Activated T-helper 2 cell treated with anti-CD3 and anti-CD28 coated beads, Interferon-gamma antibody, Interleukin-2, Interleukin-4, amounts not matched to agents 10 μg/mL and 5 μg/mL and 100 μg/mL, durations not matched to agents 14 hours and 24 hours and 36 hours (primary cell): Measurements from ENCODE around the gene OSR1. TPM values are rescaled to one million over a fixed set of nuclear protein-coding genes. Genes with fewer than 3 reads are reported as not detected.
"Not testable (repeated sequence)": the region's sequence is repeated elsewhere in the genome, so short reads cannot be mapped to it uniquely, and the experiment has no call there.

Experiments
- DNase-seq: peaks from one replicate; pipeline ENCODE4 v3.0.0; 2021; ENCODE audit warnings: low spot score
- H3K27ac Mint-ChIP-seq: one replicate; pipeline ENCODE4 v1.8.0; 2021; ENCODE audit warnings: mixed read lengths
- H3K27me3 Mint-ChIP-seq: one replicate; pipeline ENCODE4 v1.8.0; 2021; ENCODE audit warnings: low read depth, mixed read lengths
- H3K36me3 Mint-ChIP-seq: one replicate; pipeline ENCODE4 v1.8.0; 2021; ENCODE audit warnings: low read depth, mixed read lengths
- H3K4me1 Mint-ChIP-seq: one replicate; pipeline ENCODE4 v1.8.0; 2021; ENCODE audit warnings: low read depth, mixed read lengths
- H3K4me3 Mint-ChIP-seq: one replicate; pipeline ENCODE4 v1.8.0; 2021; ENCODE audit warnings: low read depth, mild to moderate bottlenecking, moderate library complexity, mixed read lengths
- H3K9me3 Mint-ChIP-seq: one replicate; pipeline ENCODE4 v1.8.0; 2021; ENCODE audit warnings: mixed read lengths
- intact Hi-C: fragments of 100-400 bp; cut with micrococcal nuclease; formaldehyde crosslinking; loops from one replicate; pipeline ENCODE4 v1.15.1; 2023
- total RNA-seq: library from RNA; stranded (reverse); gene quantifications from 2 replicates; pipeline ENCODE4 v1.2.3, GENCODE V29; 2022

The OSR1 gene
- total RNA-seq: not detected in 2 replicates

DNA sequence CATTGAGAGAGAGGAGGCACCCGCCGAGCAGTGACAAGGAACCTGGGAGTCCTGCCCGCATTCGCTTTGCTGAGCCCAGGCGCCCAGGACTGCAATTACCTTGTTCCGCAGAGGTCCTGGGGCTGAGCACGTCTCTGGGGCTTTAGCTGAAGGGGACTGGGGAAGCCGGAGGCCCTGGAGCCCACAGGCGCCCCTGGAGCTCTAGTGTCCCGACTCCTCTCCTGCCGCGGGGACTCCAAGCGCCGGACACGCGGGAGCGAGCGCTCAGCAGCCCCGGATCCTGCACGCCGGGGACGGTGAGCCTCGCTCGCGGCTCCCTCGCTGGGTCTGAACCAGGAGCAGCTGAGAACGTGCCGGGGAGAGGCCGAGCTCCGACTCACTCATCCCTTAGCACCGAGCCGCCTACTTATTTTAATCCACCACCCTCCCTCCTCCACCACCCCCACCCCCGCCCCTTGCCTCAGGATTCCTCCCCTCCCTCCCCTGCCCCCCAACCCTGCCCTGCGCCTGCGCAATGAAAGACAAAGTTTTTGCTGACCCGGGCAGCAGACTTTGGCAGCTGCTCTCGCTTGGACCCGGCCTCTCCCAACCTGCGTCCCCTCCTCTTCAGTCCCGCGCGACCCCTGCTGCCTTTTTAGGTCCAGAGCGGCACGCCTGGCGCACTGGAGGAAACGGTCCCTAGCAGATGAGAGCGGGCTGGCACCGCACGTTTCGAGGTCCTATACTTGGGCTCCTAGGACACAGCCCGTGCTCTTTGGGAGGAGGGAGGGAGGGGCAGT is at the start of gene OSR1:
OSR1 (minus strand) TSS at position 382 of the 779 bp plus-strand sequence. CDS start 4,818 bp downstream, outside the sequence.
- DNase-seq: no peak
- H3K27me3 Mint-ChIP-seq: peaks cover 90% of the 10 kb centered on the region
- no peak within 1 kb of the TSS for H3K27ac Mint-ChIP-seq
- no peak within 1 kb of the TSS for H3K4me3 Mint-ChIP-seq
- no peaks in the 10 kb centered on the region for H3K9me3 Mint-ChIP-seq
- intact Hi-C loops: loop anchor here (5.0 kb wide), 2 partner anchors 606 to 1821 kb away; no protein-coding TSS in a partner anchor
- H3K4me1 Mint-ChIP-seq: peaks cover 29% of the 10 kb centered on the region
- H3K36me3 Mint-ChIP-seq: peaks cover 2% of the 10 kb centered on the region

DNA sequence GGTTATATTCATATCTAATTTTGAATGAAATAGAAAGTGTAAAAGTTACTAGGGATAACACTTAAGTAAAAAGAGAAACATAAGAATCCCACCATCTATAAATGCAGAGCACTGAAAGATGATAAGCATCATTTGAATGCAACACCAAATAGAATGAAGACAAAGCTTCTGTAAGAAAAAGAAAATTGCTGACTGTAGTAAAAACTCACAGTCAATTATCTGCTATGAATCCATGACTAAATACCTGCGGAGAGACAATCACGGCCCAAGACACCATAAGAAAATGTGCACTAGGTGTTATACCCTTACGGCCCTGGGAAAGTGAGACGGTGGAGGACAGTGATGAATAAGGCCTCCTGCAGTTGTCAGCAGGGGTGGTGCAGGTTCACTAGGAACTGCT is 45.4 kb upstream of the OSR1 start:
- no peak overlapping the region for H3K4me3 Mint-ChIP-seq
- no peaks in the 10 kb centered on the region for H3K9me3 Mint-ChIP-seq
- H3K4me1 Mint-ChIP-seq: no peaks in the 10 kb centered on the region
- no peaks in the 10 kb centered on the region for H3K36me3 Mint-ChIP-seq
- intact Hi-C loops: no loop called here
- H3K27me3 Mint-ChIP-seq: no peaks in the 10 kb centered on the region
- no peak overlapping the region for H3K27ac Mint-ChIP-seq
- no peak for DNase-seq

DNA sequence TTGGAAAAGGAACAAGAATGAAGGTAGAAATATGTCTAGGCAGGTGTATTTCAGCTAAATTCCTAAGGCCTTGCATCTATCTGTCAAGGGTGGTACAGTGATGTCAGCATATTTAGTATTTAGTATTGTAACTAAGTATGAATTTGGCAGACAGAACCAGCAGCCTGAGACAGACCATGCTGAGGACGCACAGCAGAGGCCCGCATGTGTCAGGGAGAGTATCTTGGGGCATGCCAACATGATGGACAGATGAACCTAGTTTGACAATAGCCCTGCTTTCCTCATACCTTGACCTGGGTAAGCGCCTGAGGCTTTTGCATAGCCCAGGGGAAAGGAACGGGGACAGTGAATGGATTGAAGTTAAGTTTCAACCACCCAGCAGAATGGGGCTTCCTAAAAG is 33.8 kb upstream of the OSR1 start:
- no peak overlapping the region for H3K4me3 Mint-ChIP-seq
- H3K27ac Mint-ChIP-seq: no peak overlapping the region
- peaks cover 3% of the 10 kb centered on the region for H3K27me3 Mint-ChIP-seq

DNA sequence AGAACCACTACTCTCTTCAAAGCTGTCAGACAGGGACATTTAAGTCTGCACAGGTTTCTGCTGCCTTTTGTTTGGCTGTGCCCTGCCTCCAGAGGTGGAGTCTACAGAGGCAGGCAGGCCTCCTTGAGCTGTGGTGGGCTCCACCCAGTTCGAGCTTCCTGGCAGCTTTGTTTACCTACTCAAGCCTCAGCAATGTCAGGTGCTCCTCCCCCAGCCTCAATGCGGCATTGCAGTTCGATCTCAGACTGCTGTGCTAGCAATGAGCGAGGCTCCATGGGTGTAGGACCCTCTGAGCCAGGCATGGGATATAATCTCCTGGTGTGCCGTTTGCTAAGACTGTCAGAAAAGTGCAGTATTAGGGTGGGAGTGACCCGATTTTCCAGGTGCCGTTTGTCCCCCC is 31.0 kb upstream of the OSR1 start:
- H3K4me3 Mint-ChIP-seq, H3K4me1 Mint-ChIP-seq, H3K36me3 Mint-ChIP-seq, H3K27ac Mint-ChIP-seq, H3K27me3 Mint-ChIP-seq, DNase-seq, intact Hi-C loops, H3K9me3 Mint-ChIP-seq: not testable (repeated sequence)

More for the DNA sequence above, 33.8 kb upstream of the OSR1 start:
- intact Hi-C loops: no loop called here
- Mint-ChIP-seq H3K9me3 (no peaks in the 10 kb centered on the region), H3K36me3 (no peaks in the 10 kb centered on the region), H3K4me1 (no peaks in the 10 kb centered on the region)
- no peak for DNase-seq

DNA sequence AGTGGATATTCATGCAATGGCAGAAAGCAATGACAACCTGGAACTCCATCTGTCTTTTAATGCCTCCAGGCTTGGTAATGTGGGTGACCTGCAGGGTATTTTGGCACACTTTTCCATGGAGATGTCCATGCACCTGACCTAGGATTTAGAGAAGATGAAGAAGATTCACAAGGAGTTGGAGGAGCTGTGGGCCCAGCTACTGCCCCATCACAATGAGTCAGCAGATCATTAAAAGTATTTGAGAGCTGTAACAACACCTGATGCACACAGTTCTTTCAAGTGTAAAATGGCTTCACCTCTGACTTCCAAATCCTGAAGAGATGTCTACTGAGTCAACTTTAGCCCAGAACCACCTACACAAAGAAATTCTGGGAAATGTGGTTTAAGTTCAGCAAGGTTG is 22.1 kb upstream of the OSR1 start:
- Mint-ChIP-seq H3K9me3 (no peaks in the 10 kb centered on the region), H3K27me3 (peaks cover 11% of the 10 kb centered on the region), H3K4me3 (no peak overlapping the region), H3K4me1 (no peaks in the 10 kb centered on the region), H3K36me3 (no peaks in the 10 kb centered on the region), H3K27ac (no peak overlapping the region)
- no peak for DNase-seq
- intact Hi-C loops: no loop called here

DNA sequence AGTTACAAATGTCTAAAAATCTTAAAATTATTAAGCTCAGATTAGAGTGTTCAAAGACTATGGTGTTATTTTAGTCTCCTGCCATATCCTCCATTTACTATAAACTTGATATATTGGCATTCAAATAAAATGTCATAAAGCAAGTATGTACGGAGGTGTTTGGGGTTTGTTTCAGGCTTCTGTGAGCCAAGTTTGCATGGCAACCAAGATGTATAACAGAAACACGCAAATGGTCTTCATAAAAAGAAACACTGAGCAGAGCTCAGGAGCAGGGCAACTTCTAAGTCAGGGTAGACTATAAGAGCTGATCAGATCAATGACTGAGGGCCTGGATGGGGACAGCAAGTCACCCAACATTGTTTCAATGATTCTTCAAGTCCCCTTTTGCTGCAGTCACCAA is 20.5 kb upstream of the OSR1 start:
- Mint-ChIP-seq H3K9me3 (no peaks in the 10 kb centered on the region), H3K4me1 (no peaks in the 10 kb centered on the region), H3K4me3 (no peak overlapping the region), H3K27ac (no peak overlapping the region), H3K36me3 (no peaks in the 10 kb centered on the region), H3K27me3 (peaks cover 18% of the 10 kb centered on the region)
- intact Hi-C loops: no loop called here
- DNase-seq: no peak

DNA sequence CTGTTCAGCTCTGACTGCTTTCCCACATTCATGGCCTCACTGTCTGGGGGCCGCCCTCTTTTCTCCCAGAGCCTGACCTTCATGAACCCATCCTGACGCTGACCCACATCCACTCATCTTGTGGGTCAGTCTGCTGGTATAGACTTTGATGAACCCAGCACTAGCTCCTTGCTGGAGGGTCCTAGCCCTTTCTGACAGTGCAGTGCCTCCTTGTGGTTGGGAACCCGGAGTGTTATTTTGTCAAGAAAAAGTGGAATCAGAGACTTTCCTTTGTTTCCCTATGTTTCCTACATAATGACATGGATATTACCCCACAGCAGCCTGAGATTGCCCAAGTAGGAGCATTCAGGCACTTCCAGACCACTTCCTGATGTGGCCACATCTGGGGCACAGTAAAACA is 19.3 kb upstream of the OSR1 start:
- Mint-ChIP-seq H3K9me3 (no peaks in the 10 kb centered on the region), H3K36me3 (no peaks in the 10 kb centered on the region), H3K27ac (no peak overlapping the region), H3K4me1 (no peaks in the 10 kb centered on the region), H3K27me3 (peaks cover 21% of the 10 kb centered on the region), H3K4me3 (no peak overlapping the region)
- intact Hi-C loops: no loop called here
- DNase-seq: no peak

DNA sequence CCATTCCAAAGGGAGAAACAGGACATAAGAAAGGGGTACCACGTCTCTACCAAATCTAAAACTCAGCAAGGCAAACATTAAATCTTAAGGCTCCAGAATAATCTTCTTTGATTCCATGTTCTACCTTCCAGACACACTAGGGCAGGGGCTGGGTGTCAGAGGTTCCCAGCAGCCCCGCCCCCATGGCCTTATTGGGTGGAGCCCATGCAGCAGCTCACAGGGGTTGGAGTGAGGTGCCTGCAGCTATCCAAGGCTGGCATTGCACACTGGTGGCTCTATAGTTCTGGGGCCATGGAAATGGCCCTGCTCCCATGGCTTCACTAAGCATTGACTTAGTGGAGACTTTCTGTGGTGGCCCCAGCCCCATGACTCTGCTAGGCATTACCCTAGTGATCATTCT is 14.9 kb upstream of the OSR1 start:
- Mint-ChIP-seq H3K27ac (no peak overlapping the region), H3K4me3 (no peak overlapping the region), H3K4me1 (no peaks in the 10 kb centered on the region), H3K36me3 (no peaks in the 10 kb centered on the region), H3K9me3 (no peaks in the 10 kb centered on the region), H3K27me3 (peaks cover 34% of the 10 kb centered on the region)
- intact Hi-C loops: no loop called here
- DNase-seq: no peak

DNA sequence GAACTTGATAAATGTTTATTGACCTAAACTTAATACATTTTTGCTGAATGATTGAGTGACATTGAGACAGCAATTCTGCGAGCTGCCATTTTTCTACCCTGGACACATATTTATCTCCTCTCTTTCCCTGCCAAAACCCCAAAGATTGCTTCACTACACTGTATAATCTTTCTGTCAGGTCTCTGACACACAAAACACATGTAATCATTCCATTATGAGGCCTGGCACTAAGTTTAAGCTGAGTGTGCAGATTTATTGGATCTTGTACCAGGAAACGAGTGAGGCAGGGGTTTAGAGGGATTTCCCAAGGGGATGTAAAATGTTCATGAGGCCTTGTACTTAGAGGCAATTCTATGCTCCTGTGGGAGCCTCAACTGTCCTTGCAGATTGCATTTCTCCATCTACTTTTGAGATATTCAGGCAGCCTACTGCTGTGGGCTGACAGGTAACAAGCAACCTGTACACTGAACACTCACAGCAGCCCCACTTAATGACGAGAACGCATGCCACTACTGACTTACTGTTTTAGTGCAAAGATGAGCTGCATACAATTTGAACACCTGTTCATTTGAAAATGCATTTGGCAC is 13.7 kb upstream of the OSR1 start:
- H3K27me3 Mint-ChIP-seq: peaks cover 38% of the 10 kb centered on the region
- no peaks in the 10 kb centered on the region for H3K36me3 Mint-ChIP-seq
- intact Hi-C loops: no loop called here
- H3K27ac Mint-ChIP-seq: no peak overlapping the region
- no peaks in the 10 kb centered on the region for H3K9me3 Mint-ChIP-seq
- DNase-seq: no peak
- H3K4me3 Mint-ChIP-seq: no peak overlapping the region
- H3K4me1 Mint-ChIP-seq: no peaks in the 10 kb centered on the region

DNA sequence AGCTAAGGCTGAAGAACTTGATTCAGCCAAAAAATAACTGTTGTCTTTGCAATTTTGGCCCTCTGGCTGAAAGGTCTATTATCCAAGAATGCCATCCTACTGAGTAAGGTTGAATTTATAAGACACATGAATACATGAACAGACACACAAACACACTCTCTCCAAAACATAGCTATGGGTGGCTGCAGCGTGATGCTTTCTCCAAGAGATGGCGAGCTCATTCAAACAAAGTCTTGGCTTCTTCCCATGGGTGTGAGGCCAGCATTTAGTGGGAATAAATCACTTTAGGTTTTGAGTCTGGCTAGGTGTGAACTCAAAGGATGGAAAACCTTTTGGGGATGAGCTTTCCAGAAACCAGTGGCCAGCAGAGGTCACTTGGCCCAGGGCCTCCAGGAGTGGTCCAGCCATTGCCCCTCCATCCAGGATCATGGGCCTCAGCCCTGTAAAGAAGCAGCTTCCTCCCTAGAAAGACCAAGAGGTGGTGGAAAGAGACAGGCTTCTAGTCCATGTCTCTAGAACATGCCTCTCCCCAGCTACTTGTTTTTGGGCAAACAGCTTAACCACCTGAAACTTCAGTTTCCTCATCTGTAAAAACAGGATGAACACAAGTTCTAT is 11.0 kb upstream of the OSR1 start:
- H3K4me1 Mint-ChIP-seq: no peaks in the 10 kb centered on the region
- intact Hi-C loops: no loop called here
- DNase-seq: no peak
- no peaks in the 10 kb centered on the region for H3K36me3 Mint-ChIP-seq
- H3K27ac Mint-ChIP-seq: no peak overlapping the region
- no peak overlapping the region for H3K4me3 Mint-ChIP-seq
- peaks cover 56% of the 10 kb centered on the region for H3K27me3 Mint-ChIP-seq
- H3K9me3 Mint-ChIP-seq: no peaks in the 10 kb centered on the region

DNA sequence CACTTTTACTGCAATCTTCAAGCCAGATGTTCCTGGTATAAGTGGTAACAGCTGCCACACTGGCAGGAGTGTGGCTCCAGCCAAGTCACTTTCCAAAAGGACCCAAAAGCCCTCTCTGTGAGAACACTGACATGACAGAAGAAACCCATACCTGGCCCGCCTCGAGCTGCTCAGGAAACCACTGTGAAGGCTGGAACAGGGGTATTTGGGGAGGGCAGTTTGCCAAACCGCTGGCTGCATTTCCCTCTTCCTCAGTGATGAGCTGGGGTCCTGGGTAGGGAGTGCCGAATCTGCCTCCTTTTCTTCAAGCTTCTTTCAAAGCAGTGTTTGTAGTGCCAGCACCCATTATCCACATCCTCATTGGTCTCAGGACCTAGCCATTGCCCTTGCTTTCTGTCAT is 10.3 kb upstream of the OSR1 start:
- H3K4me1 Mint-ChIP-seq: no peaks in the 10 kb centered on the region
- peaks cover 60% of the 10 kb centered on the region for H3K27me3 Mint-ChIP-seq
- no peak overlapping the region for H3K4me3 Mint-ChIP-seq
- H3K27ac Mint-ChIP-seq: no peak overlapping the region
- intact Hi-C loops: no loop called here
- H3K9me3 Mint-ChIP-seq: no peaks in the 10 kb centered on the region
- no peak for DNase-seq
- H3K36me3 Mint-ChIP-seq: no peaks in the 10 kb centered on the region

DNA sequence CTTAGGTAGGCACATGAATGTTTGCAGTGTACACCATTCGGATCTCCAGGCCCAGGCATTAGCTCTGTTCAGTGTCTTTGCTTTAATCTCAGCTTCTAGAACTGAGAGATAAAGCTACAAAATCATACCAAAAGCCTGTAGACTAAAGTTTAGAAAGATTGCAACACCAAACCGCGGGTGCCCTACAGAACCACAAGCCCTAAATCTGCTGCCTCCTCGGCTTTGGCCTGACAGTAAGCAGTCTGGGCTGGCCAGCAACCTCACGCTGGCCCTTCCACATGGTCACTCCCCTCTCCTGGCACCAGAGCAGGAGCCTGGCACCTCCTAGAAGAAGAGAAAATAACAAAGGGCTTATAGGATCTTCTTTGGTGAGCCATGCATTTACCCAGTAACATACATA is 8.9 kb upstream of the OSR1 start:
- Mint-ChIP-seq H3K27me3 (peaks cover 71% of the 10 kb centered on the region), H3K4me3 (no peak overlapping the region), H3K36me3 (no peaks in the 10 kb centered on the region), H3K9me3 (no peaks in the 10 kb centered on the region), H3K27ac (no peak overlapping the region), H3K4me1 (peaks cover 14% of the 10 kb centered on the region)
- DNase-seq: no peak
- intact Hi-C loops: no loop called here

DNA sequence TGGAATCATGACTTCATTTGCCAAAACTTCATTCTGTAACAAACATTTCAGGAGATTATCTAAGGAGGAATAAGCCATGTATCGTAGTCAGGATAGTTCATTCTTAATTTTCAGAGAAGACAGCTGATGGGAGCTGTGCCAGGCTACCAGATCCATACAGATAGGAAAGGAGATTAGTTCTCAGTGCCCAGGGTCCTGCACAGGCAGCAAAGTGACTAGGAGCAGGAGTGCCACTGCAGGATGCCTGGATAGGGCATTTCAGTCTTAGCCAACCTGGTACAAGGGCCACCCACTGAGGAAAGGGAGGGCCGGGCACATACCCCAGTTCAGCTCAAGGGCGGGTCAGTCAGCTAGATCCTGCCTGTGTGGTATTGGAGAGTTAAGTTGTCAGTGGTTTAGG is 6.7 kb upstream of the OSR1 start:
- H3K36me3 Mint-ChIP-seq: no peaks in the 10 kb centered on the region
- peaks cover 25% of the 10 kb centered on the region for H3K4me1 Mint-ChIP-seq
- peaks cover 74% of the 10 kb centered on the region for H3K27me3 Mint-ChIP-seq
- H3K4me3 Mint-ChIP-seq: no peak overlapping the region
- H3K27ac Mint-ChIP-seq: no peak overlapping the region
- no peak for DNase-seq
- intact Hi-C loops: no loop called here
- H3K9me3 Mint-ChIP-seq: no peaks in the 10 kb centered on the region
